ENCODE data around the gene ARFGAP1.
"Not testable (repeated sequence)": the region's sequence is repeated elsewhere in the genome, so short reads cannot be mapped to it uniquely, and the experiment has no call there.

Gene ARFGAP1

DNA sequence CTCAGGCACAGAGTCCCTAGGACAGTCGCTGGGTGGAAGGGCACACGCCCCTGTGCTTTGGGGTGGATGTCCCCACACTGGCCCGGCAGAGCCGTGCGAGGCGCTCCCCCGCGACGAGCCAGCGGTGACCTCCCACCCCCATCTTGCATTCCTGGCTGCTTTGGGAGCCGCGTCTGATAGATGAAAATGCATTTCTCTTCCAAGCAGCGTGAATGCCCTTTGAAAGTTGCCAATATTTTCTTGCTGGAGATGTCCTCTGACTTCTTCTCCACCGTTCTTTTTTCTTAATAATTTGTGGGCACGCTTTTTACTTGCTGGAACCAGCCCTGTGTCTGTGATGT, 50.3 kb downstream of the ARFGAP1 start:
- DNase-seq, result no peak

DNA sequence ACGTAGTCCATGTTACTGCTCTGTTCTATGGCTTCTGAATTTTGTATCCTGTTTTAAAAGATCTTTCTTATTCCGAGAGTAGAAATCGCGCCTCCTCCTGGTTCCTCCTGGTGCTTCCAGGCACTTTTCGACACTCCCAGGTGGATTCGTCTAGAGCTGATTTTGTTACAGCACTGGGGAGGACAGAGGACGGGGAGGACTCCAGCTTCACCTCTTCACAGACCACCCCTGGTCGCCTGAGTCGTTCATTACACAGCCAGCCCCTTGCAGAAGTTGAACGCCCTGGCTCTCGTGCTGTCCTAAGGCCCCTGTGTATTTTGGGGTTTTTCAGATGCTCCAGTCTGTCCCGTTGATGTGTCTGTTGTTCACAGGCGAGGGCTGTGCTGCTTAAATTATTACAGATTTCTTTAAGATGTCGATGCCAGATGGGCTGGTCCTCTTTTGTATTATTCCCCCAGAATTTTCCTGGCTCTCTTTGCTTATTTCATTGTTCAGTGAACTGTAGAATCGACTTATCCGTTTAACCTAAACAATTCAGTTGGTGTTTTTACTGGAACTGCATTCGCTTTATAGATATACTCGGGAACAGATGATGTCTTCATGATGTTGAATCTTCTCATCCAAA, 50.9 kb downstream of the ARFGAP1 start:
- DNase-seq, result no peak

DNA sequence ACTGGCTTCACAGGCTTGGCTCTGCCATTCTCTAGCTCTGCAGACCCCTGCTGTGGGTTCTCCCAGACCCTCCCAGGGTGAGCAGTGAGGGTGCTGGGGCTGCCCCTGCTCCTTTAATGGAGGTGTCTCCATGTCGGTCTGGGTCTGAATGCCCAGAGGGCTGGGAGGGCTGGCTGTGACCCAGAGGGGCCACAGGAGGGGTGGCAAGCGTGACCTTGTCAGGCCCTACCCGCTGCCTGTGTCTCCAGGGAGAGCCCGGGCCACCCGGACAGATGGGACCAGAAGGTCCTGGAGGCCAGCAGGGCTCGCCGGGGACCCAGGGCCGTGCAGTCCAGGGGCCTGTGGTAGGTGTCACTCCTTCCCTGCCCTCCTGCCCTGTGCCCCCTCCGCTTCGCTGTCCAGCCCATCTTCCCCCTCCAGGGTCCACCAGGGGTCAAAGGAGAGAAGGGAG, 52.4 kb downstream of the ARFGAP1 start:
- DNase-seq, result no peak

DNA sequence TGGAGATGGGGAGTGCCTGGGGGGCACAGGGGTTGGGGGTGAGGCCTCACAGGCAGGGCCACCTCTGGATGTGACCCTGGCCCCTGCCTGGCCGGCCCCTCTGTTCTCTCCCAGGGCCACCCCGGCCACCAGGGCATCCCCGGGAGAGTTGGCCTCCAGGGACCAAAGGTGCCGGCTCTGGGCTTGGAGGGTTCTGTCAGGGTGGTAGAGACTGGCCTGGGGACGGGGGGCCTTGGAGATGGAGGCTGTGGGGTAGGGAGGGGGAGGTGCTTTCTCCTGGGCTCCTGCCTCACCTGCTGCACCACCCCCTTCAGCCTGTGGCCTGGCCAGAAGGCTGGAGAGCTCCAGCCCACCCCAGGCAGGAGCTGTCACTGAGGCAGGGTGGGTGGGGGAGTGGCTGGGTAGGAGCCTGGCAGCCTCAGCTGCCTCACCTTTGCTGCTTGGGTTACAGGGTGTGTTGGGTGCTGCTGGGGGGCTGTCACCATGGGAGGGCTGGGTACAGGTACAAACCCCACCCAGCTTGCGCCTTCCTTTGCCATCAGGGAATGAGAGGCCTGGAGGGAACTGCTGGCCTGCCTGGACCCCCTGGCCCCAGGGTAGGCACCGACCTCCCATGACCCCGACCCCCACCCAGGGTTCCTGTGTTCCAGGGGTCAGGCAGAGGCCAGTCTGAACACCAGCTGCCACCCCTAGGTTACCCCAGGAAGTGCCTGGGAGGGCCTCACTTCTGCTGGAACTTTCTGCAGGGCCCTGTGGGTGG, 53.1 kb downstream of the ARFGAP1 start:
- no peak for DNase-seq

DNA sequence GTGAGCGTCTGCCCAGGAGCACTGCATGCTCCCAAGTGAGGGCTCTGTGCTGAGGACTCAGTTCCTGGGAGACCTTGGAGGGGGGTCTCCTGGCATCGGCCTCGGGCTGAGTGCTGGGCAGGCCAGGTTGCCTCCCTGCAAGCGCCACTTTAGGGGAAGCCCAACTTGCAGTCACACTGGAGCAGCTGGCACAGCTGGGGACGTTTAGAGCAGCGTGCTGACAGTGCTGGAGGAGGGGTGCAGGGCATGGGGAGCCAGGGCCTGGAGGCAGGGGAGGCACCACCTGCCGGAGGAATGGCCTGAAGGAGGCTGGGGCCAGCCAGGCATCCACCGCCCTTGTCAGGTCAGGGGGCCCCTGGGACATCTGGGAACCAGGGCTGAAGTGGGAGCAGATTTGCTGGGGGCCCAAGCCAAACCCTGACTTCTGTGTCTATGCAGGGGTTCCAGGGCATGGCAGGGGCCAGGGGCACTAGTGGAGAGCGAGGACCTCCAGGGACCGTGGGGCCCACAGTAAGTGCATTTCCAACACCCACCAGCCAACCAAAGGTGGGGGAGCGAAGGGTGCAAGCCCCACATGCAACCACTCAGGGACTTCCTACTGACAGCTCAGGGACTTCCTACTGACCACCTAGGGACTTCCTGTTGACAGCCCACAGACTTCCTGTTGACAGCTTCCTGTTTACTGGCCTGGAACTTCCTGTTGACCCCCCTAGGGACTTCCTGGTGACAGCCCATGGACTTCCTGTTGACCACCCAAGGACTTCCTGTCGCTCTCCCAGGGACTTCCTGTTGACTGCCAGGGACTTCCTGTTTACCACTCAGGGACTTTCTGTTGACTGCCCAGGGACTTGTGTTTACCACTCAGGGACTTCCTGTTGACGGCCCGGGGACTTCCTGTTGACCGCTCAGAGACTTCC, 54.0 kb downstream of the ARFGAP1 start:
- DNase-seq, result no peak

DNA sequence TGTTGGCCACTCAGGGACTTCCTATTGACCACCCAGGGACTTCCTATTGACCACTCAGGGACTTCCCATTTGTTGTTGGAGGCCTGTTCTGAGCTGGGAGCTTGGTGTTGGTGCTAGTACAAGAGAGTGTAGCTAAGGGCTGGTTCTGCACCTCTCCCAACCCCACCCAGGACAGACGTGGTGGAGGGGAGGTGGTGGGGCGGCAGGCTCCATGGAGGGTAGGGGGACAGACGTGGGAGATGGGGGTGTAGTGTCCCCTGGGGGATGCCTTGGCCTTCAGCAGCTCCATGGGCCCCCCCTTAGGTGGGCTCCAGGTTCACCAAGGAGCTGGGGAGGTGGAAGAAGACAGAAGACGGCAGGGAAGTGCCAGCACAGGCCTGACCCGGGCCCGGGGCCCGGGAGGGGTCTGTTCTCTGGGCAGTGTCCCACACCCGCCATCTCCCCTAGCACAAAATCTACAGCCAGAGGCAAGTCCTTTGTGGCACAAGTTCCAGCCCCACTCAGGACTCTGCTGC, 54.7 kb downstream of the ARFGAP1 start:
- no peak for DNase-seq

DNA sequence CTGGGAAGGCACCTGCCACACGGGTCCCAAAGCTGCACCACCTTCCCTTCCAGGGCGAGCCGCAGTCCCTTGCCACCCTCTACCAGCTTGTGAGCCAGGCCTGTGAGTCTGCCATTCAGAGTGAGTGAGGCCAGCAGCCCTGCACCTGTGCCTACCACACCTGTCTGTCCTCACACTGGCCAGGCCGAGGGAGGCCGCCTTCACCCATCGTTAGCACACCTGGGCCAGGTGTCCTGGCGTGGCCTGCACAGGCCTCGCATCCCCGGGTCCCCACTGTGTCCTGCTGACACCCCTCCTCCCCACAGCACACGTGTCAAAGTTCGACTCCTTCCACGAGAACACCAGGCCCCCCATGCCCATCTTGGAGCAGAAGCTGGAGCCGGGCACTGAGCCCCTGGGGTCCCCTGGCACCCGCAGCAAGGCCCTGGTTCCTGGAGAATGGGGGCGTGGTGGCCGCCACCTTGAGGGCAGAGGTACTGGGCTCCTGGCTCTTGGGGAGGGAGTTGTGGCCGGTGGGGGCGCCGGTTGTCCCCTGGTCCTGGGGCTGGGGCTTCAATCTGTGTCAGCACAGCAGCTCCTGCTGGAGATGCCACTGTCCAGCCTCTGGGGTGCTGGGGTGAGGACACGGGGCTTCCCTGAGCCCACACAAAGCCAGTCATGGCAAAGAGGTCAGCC, 55.5 kb downstream of the ARFGAP1 start:
- DNase-seq, result no peak

DNA sequence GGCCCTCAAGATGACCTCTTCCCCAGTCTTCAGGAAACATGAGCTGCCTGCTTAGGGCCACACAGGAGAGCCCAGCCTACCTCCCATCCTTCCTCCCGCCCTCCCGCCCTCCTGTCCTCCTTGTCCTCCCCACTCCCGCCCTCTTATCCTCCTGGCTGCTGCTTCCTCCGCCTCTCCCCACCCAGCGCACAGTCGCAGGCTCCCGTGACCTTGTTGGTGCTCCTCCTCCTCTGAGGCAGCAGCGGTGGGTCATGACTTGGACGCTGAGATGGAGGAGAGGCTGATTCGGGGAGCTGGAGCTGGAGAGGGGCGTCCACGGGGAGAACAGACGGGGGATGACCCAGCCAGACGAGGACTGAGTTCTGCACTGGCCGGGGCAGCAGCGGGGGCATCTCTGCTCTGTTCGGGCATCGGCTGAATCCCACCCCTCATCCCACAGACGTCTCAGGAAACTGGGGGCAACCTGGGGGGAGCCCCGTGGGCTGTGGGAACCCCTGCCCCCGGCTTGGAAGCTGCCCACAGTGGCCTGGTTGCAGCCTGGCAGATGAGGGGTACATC, 56.2 kb downstream of the ARFGAP1 start:
- no peak for DNase-seq

DNA sequence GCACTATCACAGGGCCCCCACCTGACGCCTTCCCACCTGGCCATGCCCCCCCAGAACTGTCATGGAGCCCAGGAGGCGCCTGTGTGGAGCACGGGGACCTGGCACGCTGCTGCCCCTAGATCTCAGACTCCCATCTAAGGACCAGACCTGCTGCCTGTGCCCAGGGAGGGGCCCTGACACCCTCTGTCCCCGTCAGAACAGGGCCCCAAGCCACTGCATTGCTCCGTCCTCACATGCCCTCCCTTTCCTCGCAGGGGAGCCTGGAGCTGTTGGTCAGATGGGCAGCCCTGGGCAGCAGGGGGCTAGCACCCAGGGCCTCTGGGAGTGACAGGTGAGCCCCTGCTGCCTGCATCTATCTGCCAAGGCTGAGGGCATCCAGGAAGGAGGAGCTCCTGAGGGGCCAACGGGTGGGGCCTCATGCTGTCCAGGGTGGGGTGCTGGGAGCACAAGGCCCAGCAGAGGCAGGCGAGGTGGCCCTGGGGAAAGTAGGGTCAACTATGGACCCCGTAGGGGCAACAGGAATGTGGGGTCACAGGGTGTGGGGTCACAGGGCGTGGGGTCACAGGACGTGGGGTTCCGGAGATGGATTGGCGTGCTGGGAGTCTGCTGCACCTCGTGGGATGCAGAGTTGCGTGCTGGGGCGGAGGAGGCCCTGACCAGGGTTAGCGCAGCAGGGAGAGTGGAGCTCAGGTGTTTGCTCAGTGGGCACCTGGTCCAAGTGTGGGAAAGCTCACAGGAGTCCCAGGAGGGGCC, 56.9 kb downstream of the ARFGAP1 start:
- DNase-seq, result no peak

DNA sequence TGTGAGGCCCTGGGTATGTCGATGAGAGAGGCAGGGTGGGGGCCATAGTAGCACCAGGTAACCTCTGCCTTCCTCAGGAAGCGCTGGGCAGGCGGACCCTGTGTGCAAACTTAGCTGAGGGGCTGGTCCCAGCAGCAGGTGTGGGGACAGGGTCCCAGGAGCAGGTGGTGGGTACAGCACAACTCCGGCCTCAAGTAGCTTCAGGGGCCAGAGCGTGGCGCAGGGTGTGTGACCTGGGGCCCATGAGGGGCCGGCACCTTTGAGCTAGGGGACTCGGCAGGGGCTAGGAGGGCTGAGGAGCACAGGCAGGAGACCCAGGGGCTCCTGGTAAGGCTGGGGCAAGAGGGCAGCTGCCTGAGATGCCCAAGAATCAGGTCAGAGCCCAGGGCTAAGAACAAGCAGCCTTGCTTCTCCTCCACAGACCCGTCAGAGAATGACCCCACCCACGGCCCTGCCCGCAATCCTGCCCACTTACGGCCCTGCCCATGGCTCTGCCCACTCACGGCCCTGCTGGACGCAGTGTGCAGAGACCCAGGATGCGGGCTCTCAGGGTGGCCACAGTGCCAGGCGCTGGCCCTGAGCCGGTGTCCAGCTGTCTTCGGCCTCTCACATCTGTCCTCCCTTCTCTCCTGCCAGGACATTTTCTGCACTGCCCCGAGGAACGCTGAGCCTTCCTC, 57.6 kb downstream of the ARFGAP1 start:
- no peak for DNase-seq

DNA sequence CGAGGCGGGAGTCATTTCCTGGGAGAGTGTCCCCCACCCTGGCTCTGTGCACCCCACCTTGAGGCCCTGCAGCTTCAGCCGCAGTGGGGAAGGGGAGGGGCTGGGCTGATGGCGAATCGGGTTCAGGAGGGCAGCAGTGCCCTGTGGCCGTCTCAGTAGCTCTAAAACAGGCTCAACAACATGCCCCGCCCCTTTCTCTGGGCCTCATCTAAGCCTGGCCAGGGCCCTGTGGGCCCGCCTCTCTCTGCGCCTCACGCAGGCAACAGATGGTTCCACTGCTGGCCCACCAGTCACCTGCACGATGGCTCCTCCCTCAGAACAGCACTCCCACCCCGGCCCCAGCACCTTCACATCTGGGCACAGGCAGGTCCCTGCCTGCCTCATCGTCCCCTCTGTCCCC, 58.3 kb downstream of the ARFGAP1 start:
- DNase-seq, result no peak

DNA sequence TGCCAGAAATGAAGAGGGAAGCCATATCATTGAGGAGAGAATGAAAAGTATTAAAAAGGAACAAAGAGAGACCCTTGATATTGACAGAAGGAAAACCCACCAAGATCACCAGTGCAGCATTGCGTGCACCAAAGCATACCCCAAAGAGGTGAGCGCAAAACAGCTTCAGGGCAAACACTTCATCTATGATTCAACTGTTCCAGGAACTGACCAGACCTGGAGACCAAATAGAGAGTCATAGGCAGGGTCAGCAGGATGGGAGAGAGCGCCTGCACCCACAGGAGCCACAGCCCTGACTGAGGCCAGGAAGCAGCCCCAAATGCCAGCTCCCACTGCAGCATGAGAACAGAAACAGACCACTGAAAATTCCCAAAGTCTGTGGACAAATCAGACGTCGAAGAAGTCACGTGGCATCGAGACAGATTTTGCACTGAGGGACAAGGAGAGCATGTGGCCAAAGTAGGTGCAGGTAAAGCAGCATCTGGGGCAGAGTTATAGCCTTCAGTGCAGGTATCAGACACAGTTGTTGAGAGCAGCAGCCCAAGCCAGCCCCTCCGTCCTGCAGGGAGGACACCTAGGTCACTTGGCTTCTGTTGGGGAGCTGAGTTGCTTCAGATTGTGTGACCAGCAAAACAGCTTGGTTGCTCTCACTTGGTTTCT, 59.3 kb downstream of the ARFGAP1 start:
- no peak for DNase-seq

DNA sequence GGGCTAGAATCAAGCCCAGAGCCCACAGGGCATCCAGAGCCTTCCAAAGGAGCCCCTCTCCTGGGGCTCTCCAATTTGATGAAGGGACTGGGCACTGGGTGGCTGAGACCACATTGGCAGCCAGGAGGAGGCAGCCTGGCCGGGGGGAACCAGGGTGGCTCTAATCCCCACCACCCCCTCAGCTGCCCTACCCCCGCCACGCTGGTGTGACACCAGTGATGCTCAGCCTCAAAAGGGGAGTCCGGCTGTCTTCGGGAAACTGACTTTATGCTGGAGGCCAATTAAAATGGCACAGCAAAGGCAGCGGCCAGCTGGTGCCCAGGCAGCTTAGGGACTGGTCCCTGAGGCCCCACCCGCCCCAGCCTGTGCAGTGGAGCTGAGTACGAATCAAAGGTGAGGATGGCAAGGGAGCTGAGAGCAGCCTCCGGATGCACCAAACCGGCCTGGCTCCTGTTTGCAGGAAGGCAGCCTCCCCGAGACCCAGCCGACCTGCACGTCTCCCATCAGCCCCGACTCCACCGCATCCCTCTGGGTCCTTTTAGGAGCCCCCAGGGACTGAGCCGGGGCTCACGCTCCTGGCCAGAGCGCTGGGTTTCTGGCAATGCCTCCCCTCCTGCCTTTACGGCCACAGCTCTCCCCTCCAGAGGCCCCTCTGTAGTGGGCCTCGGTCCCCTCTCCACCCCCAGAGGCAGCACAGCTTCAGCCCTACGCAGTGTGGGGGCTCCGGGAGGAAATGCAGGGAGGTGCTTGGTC, 60.1 kb downstream of the ARFGAP1 start:
- DNase-seq, result no peak

DNA sequence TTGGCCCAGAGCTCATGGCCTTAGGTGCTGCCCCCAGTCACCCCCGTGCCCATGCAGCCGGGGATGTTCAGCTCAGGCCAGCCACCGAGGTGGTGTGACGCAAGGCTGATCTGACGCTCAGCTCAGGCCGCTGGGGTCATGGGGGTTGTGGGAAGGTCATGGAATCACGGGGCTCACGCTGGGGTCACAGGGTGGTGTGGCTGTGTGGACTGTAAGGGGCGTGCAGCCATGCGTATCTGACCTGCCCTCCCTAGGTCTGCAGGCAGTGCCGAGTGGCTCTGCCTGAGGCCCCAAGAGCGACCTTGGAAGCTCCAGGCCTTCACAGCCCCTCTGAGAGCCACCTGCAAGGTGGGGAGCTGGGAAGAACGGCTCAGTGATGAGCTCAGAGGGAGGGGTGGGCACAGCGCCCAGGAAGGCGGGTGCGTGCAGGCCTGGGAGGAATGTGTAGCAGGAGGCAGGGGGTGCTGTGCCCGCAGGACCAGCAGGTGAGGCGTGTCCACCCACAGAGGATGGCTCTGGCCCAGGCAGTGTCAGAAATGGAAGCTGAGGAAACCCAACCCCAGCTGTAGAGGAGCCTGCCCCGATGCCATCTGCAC, 60.7 kb downstream of the ARFGAP1 start:
- no peak for DNase-seq

DNA sequence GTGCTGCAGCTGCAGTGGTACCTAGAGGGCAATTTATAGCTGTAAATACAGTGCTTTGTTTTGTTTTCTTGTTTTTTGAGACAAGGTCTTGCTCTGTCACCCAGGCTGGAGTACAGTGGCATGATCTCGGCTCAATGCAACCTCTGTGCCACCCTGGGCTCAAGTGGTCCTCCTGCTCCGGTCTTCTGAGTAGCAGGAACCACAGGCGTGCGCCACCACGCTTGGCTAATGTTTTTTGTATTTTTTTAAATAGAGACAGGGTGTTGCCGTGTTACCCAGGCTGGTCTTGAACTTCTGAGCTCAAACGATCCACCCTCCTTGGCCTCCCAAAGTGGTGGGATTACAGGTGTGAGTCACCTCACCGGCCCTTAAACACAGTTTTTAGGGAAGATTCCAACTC, 61.7 kb downstream of the ARFGAP1 start:
- no peak for DNase-seq

DNA sequence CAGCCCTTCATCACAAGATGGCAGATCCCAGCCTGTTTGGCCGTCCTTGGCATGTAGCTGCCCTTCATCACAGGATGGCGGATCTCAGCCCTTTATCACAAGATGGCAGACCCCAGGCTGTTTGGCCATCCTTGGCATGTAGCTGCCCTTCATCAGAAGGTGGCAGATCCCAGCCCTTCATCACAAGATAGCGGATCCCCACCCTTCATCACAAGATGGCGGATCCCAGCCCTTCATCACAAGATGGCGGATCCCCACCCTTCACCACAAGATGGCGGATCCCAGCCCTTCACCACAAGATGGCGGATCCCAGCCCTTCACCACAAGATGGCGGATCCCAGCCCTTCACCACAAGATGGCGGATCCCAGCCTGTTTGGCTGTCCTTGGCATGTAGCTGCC, 62.4 kb downstream of the ARFGAP1 start:
- not testable (repeated sequence) for DNase-seq

DNA sequence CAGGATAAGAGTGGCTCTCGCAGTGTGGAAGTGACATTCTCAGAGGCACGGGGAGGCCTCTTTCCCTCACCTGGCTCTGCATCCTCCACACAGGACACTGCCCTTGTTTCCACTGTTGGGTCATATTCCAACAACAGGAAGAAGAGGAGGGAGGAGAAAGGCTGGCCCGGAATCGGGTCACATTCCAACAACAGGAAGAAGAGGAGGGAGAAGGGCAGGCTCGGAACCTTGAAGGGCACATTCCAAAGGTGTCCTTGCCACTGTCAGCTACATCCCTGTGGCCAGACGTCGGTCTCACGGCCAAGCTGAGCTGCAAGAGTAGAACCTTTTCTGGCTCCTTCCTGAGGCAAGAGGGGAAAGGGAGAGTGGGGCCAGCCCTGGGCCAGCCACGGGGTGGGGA, 63.1 kb downstream of the ARFGAP1 start:
- no peak for DNase-seq

DNA sequence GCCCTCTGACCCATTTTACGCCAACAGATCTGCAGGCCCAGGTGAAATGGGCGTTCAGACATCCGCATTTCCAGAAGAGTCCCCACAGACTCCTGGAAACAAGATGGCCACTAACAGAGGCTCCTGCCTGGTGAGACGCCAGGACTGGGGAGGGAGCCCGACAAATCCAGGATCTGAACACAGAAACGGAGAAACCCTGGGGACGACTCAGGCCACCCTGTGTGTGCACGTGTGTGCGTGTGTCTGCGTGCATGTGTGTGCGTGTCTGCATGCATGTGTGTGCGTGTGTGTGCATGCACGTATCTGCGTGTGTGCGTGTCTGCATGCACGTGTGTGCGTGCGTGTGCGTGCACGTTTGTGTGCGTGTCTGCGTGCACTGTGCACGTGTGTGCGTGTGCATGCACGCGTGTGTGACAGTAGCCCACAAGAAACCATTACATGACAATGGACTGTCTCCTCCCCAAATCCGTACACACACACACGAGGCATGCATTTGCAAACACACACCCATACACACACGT, 63.7 kb downstream of the ARFGAP1 start:
- no peak for DNase-seq

DNA sequence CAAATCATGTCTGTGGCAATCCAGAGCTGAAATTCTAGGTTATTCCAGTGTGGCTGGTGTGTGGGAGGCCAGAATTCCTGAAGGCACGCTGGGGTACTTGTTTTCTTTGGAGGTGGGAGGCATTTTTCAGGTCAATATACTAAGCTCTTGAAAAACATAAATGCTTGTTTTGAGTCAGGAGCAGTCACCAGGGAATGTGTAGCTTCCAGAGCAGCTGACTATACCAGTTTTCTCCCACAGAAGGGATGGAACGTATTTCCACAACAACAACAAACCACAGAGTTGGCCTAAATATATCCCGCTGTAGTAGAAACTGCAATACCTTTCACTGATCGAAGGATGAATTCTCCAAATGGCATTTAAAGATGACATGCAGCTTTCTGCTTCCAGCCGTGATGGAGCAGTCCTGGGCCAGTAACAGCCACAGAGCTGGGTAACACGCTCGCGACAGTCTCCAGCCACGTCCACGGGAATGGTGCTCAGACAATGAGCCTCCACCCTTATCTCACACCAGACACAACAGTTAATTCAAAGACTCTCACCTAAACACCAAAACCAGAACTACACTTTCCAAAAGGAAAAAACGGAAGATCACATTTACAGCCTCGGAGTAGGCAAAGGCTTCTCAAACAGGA, 65.3 kb downstream of the ARFGAP1 start:
- no peak for DNase-seq
